Prostate gland (tissue), 2 donors: ENCODE results near the gene SPATA2L.
"Not testable (repeated sequence)": the region's sequence is repeated elsewhere in the genome, so short reads cannot be mapped to it uniquely, and the experiment has no call there.

Experiments used
- CTCF ChIP-seq, 4 experiments: fragments of 200-600 bp in 2 of 4; fragments of 450-650 bp in 2 of 4; sonication (generic) in 2 of 4; IDR thresholded peaks; 1 replicate in 3 of 4; 2 replicates in 1 of 4; pipeline ENCODE4 v1.5.1; 2016 to 2019; ENCODE audit warnings: antibody characterized with exemption in 4 of 4, mild to moderate bottlenecking in 2 of 4, moderate library complexity in 2 of 4
- POLR2AphosphoS5 ChIP-seq: sonication (generic); formaldehyde crosslinking; IDR thresholded peaks from one replicate; pipeline ENCODE4 v1.6.1; 2017; ENCODE audit warnings: antibody characterized with exemption

GRCh38 chr16:89671565-89671964, 29.9 kb downstream of the SPATA2L start:
- TF ChIP-seq CTCF (IDR thresholded peaks at IDR 0.05); POLR2AphosphoS5: not testable (repeated sequence)
